Thyroid gland (tissue), 4 donors: ENCODE results near the gene TPD52L1. TPM values are rescaled to one million over a fixed set of nuclear protein-coding genes. Genes with fewer than 3 reads are reported as not detected.
"Not testable (repeated sequence)": the region's sequence is repeated elsewhere in the genome, so short reads cannot be mapped to it uniquely, and the experiment has no call there.

Source experiments
- DNase-seq, 2 donors: peaks; one replicate each; pipeline ENCODE4 v3.0.0-alpha.2; 2019
- H3K27ac ChIP-seq, 3 donors: fragments of 200-600 bp; sonication (generic); 1 replicate in 2 of 3; 2 replicates in 1 of 3; pipeline ENCODE4 v1.5.1; 2016 to 2019; ENCODE audit warnings: mild to moderate bottlenecking in 1 of 3, moderate library complexity in 1 of 3
- H3K27me3 ChIP-seq: fragments of 200-600 bp; sonication (generic); one replicate; pipeline ENCODE4 v1.5.1; 2019
- H3K36me3 ChIP-seq, 2 donors: fragments of 200-600 bp; sonication (generic); one replicate each; pipeline ENCODE4 v1.5.1; 2016 to 2019
- H3K4me1 ChIP-seq, 2 donors: fragments of 200-600 bp; sonication (generic); one replicate each; pipeline ENCODE4 v1.5.1; 2017 to 2019
- H3K4me3 ChIP-seq, 3 donors: fragments of 200-600 bp; sonication (generic); replicated peaks in 1 of 3; 1 replicate in 2 of 3; 2 replicates in 1 of 3; pipeline ENCODE4 v1.5.1; 2016; ENCODE audit warnings: mild to moderate bottlenecking in 1 of 3
- H3K9me3 ChIP-seq: fragments of 200-600 bp; sonication (generic); one replicate; pipeline ENCODE4 v1.5.1; 2017
- POLR2A ChIP-seq, 2 donors: fragments of 450-650 bp; IDR thresholded peaks; one replicate each; pipeline ENCODE4 v1.6.1; 2017; ENCODE audit warnings: antibody characterized with exemption in 2 of 2, mild to moderate bottlenecking in 2 of 2, moderate library complexity in 1 of 2
- WGBS, 2 donors: methylation state at CpG; one replicate each; pipeline ENCODE4 v1.1.5; 2017; 5-methylcytosine and 5-hydroxymethylcytosine counted together
- intact Hi-C: fragments of 100-400 bp; cut with DNase I; formaldehyde crosslinking; loops from one replicate; pipeline ENCODE4 v1.15.1; 2023
- total RNA-seq, 4 donors: library from RNA; depleted of rRNA; stranded (reverse); fragments of >200 nt; gene quantifications; one replicate each; pipeline ENCODE4 v1.2.3, GENCODE V29; 2016
- TF ChIP-seq, protein P1 (sequence below), 6 experiments: fragments of 200-600 bp in 3 of 6; fragments of 450-650 bp in 3 of 6; sonication (generic) in 3 of 6; IDR thresholded peaks; one replicate each; pipeline ENCODE4 v1.5.1; 2016 to 2019; ENCODE audit warnings: antibody characterized with exemption in 6 of 6, mild to moderate bottlenecking in 2 of 6, inconsistent platforms in 1 of 6, moderate library complexity in 1 of 6

The TPD52L1 gene
- total RNA-seq, 4 donors from 2014 or later, result 182 to 392 (median 293) TPM

DNA sequence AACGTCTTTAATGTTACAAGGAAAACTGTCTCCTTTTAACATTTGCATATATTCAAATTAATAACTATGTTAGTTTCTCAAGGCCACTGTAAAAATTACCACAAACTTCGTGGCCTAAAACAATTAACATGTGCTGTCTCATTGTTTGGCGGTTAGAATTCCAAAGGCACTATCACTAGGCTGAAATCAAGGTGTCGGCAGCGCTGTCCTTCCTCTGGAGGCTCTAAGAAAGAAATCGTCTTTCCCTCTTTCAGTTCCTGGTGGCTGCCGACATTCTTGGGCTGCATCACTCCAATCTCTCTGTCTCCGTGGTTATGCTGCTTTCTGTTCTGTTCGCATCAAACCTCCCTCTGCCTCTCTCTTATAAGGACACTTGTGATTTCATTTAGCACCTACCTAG lies 4.2 kb downstream of the TPD52L1 start:
- no peak overlapping the region for H3K27ac ChIP-seq
- DNase-seq, result no peak
- intact Hi-C loops, result loop anchor here (10.0 kb wide), 1 partner anchor 607 kb away; no protein-coding TSS in a partner anchor
- H3K9me3 ChIP-seq, result no peaks in the 10 kb centered on the region
- WGBS, 2 donors, result 88 to 91% methylated on average over 9 of the region's 9 CpGs
- H3K4me1 ChIP-seq, result peaks cover 10 to 13% of the 10 kb centered on the region in 2 donors
- TF ChIP-seq, protein P1, sequence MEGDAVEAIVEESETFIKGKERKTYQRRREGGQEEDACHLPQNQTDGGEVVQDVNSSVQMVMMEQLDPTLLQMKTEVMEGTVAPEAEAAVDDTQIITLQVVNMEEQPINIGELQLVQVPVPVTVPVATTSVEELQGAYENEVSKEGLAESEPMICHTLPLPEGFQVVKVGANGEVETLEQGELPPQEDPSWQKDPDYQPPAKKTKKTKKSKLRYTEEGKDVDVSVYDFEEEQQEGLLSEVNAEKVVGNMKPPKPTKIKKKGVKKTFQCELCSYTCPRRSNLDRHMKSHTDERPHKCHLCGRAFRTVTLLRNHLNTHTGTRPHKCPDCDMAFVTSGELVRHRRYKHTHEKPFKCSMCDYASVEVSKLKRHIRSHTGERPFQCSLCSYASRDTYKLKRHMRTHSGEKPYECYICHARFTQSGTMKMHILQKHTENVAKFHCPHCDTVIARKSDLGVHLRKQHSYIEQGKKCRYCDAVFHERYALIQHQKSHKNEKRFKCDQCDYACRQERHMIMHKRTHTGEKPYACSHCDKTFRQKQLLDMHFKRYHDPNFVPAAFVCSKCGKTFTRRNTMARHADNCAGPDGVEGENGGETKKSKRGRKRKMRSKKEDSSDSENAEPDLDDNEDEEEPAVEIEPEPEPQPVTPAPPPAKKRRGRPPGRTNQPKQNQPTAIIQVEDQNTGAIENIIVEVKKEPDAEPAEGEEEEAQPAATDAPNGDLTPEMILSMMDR (IDR thresholded peaks at IDR 0.05), result no peak
- TF ChIP-seq POLR2A (IDR thresholded peaks at IDR 0.05), result no peak
- no peaks in the 10 kb centered on the region for H3K36me3 ChIP-seq
- no peaks in the 10 kb centered on the region for H3K27me3 ChIP-seq
- H3K4me3 ChIP-seq, result no peak overlapping the region

DNA sequence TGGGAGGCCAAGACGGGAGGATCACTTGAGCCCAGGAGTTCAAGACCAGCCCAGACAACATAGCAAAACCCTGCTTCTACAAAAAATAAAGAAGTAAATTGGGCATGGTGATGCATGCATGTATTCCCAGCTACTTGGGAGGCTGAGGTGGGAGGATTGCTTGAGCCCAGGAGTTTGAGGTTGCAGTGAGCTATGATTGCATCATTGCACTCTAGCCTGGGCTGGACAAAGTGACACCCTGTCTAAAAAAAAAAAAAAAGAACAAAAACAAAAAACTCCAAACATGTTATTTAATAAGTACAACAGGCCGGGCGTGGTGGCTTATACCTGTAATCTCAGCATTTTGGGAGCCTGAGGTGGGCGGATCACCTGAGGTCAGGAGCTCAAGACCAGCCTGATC lies 9.8 kb downstream of the TPD52L1 start:
- H3K27me3 ChIP-seq, H3K36me3 ChIP-seq, H3K4me3 ChIP-seq, intact Hi-C loops, H3K4me1 ChIP-seq, DNase-seq, H3K9me3 ChIP-seq, H3K27ac ChIP-seq: not testable (repeated sequence)
- 95% methylated on average over 4 of the region's 4 CpGs for WGBS, 2 donors

DNA sequence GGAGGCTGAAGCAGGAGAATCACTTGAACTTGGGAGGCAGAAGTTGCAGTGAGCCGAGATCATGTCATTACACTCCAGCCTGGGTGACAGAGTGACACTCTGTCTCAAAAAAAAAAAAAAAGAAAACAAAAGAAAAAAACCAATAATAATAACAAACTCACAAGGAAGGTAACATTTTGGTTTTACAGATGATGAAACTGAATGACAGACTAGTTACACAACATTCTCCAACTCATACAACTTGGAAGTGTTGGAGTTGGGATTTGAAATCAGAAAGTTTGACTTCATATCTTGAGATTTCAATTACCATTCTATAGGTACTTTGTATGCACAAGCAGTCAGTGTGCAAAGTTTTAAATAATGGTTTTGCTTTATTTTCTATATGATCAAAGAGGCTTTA lies 10.2 kb downstream of the TPD52L1 start:
- WGBS, 2 donors, result 94 to 100% methylated on average over 1 of the region's 1 CpG
- H3K27me3 ChIP-seq, result no peaks in the 10 kb centered on the region
- no peak overlapping the region for H3K27ac ChIP-seq
- intact Hi-C loops, result no loop called here
- no peak for TF ChIP-seq POLR2A (IDR thresholded peaks at IDR 0.05)
- TF ChIP-seq, protein P1 (IDR thresholded peaks at IDR 0.05), result no peak
- H3K9me3 ChIP-seq, result no peaks in the 10 kb centered on the region
- DNase-seq, result no peak
- no peak overlapping the region for H3K4me3 ChIP-seq
- no peaks in the 10 kb centered on the region for H3K36me3 ChIP-seq
- H3K4me1 ChIP-seq, result no peaks in the 10 kb centered on the region

DNA sequence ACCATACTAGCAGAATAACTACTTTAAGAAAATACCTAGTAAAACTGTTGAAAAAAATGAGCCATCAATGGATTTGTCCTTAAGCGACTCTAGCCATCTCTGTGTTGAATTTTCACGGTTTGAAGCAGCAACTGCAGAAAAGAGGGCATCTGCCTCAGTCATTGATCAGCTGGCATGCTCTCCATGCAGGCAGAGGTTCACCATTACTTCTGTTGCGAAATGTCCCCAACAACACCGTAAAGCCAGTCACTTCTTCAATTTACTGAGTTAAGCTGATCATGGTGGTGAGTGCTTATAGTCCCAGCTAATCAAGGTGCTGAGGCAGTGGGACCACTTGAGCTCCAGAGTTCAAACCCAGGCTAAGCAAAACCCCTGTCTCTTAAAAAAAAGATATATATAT lies 11.1 kb downstream of the TPD52L1 start:
- TF ChIP-seq, protein P1 (IDR thresholded peaks at IDR 0.05), result no peak
- no peak for TF ChIP-seq POLR2A (IDR thresholded peaks at IDR 0.05)
- H3K27me3 ChIP-seq, result no peaks in the 10 kb centered on the region
- no peak for DNase-seq
- H3K9me3 ChIP-seq, result no peaks in the 10 kb centered on the region
- no peaks in the 10 kb centered on the region for H3K36me3 ChIP-seq
- no peak overlapping the region for H3K4me3 ChIP-seq
- intact Hi-C loops, result no loop called here
- H3K4me1 ChIP-seq, result no peaks in the 10 kb centered on the region
- no peak overlapping the region for H3K27ac ChIP-seq
- 73 to 74% methylated on average over 4 of the region's 4 CpGs for whole genome bisulfite sequencing, 2 donors

DNA sequence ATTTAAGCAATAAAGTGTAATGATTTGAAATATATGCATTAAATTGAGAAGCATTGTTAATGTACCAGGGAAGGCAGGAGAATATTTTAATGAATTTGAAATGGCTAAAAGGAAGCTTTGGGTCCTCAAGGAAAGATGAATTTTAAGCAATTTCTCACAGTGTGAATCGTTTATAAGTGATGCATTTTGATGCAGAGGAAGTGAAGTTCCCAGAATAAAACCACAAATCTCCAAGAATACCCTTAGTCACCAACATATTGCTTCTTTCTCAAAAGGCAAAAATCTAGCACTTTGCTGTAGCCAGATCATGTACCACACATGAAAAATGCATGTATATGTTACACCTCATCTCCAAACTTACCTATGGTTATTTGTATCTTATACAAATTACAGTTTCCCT lies 11.7 kb downstream of the TPD52L1 start:
- H3K9me3 ChIP-seq, result no peaks in the 10 kb centered on the region
- H3K36me3 ChIP-seq, result no peaks in the 10 kb centered on the region
- intact Hi-C loops, result no loop called here
- TF ChIP-seq POLR2A (IDR thresholded peaks at IDR 0.05), result no peak
- TF ChIP-seq, protein P1 (IDR thresholded peaks at IDR 0.05), result no peak
- no peaks in the 10 kb centered on the region for H3K4me1 ChIP-seq
- DNase-seq, result no peak
- WGBS, 2 donors, result 73 to 78% methylated on average over 1 of the region's 1 CpG
- H3K27ac ChIP-seq, result no peak overlapping the region
- no peak overlapping the region for H3K4me3 ChIP-seq
- H3K27me3 ChIP-seq, result no peaks in the 10 kb centered on the region

DNA sequence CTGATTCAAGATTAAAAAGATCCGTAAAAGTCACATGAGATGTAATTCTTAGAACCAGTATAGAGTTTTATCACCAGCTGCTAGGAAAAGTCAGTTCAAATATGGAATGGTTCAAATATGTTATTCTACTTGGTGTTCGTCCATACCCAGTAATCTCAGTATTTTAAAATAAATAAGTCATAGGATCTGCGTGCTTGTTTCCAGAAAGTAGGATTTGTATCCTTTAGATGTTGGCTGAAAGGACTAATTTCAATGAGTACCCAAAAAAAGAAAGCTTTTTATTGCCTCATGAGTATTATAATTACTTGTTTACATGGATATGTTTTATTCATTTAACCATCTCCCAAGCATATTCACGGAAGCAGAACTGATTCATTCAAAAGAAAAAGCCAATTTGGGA lies 12.2 kb downstream of the TPD52L1 start:
- no peaks in the 10 kb centered on the region for H3K9me3 ChIP-seq
- intact Hi-C loops, result no loop called here
- WGBS, 2 donors, result 87 to 92% methylated on average over 4 of the region's 4 CpGs
- H3K27me3 ChIP-seq, result no peaks in the 10 kb centered on the region
- H3K36me3 ChIP-seq, result no peaks in the 10 kb centered on the region
- DNase-seq, result no peak
- no peaks in the 10 kb centered on the region for H3K4me1 ChIP-seq
- no peak overlapping the region for H3K4me3 ChIP-seq
- no peak overlapping the region for H3K27ac ChIP-seq
- TF ChIP-seq POLR2A (IDR thresholded peaks at IDR 0.05), result no peak
- TF ChIP-seq, protein P1 (IDR thresholded peaks at IDR 0.05), result no peak
